ENCODE results near the gene CERT1.
"Not testable (repeated sequence)": the region's sequence is repeated elsewhere in the genome, so short reads cannot be mapped to it uniquely, and the experiment has no call there.

The CERT1 gene

DNA sequence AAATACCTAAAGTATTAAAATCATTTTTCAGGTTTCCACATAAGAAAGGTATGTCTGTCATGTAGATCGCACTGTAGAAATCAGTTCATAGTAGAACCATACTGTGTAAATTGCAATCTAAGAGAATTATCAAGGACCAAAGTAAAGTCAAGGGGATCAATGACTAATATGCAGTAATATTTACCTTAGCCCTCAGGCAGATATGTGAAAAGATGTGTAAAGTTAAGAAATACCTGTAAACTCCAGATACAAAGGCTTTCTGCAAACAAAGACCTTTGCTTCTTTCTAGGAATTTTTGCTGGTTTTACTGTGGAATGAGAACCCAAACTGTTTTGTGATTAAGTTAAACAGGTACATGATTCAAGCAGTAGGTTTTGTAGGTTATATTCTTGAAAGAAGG, 11.8 kb upstream of the CERT1 start:
- no peak for DNase-seq (ENCODE audit: low spot score)

DNA sequence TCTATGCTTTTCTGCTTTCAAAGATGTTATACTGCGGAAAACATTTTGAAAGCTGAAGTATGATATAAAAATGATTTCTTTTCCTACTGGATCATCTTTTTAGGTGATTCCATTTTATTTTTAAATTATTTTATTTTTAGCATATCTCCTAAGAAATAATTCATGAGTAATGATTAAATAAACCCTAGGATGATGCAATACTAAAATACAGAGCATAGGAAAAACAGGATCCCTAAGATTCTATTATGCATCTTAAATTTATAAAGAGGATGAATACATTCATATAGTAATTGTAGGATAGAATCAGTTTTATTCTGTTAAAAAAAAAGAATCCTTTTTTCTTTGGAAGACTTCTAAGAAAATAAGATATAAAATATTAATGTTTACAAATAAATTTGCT, 11.1 kb upstream of the CERT1 start:
- no peak for DNase-seq (ENCODE audit: low spot score)

DNA sequence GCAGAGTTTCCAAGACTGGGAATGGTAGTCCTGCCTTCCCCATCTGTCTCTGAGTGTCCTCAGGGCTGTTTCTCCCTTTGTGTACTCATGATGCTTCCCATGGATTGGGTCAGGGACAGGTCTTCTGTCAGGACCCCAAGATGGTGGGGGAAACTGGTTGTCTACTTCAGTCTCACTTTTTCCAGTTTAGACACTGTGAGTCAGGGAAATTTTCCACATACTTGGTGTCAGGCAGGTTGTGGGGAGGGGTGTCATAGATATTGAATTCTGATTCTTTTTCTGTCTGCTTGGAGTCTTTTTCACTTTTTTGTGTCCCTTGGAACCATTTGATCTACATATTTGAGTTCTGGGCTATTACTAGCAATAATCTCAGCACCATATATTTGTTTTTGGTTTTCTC, 10.6 kb upstream of the CERT1 start:
- DNase-seq (ENCODE audit: low spot score), result no peak

DNA sequence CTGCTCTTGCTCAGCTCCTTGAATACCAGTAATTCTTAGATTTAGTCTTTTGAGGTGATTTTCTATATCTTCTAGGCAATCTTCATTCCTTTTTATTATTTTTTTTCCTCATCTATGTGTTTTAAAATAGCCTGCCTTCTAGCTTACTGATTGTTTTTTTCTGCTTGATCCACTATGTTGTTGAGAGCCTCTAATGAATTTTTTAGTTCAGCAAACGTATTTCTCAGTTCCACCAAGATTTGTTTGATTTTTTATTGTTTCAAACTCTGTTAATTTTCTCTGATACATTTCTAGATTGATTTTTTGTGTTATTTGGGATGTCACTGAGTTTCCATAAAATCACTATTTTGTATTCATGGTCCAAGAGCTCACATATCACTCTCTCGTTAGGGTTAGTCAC, 9.8 kb upstream of the CERT1 start:
- DNase-seq (ENCODE audit: low spot score), result no peak

DNA sequence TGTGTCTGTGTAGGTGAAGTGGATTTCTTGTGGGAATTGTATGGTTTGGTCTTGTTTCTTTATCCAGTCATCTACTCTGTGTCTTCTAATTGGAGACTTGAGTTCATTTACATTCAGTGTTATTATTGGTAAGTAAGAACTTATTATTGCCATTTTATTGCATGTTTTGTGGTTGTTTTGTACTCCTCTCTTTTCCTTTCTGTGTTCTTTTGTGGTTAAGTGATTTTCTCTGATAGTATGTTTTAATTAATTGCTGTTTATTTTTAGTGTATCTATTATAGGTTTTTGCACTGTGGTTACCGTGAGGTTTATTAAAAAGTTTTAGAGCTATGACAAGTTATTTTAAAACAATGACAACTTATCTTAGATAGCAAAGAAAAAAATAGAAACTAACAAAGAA, 8.3 kb upstream of the CERT1 start:
- no peak for DNase-seq (ENCODE audit: low spot score)

DNA sequence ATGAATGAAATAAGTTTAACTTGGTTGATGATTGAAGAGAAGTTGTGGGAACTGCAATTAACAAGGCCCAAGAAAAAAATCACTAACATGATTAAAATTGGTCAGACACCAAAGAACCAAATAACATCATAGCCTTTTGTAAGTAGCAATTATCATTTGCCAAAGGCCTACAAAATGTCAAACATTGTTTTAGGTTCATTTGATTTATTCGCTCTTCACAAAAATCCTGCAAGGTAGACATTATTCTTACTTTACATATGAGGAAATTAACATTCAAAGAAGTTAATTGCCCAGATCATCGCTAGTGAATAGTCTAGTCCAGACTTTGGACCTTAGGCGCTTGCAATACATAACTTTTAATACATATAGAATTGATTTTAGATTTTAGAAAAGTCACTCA, 2.9 kb upstream of the CERT1 start:
- no peak for DNase-seq (ENCODE audit: low spot score)

DNA sequence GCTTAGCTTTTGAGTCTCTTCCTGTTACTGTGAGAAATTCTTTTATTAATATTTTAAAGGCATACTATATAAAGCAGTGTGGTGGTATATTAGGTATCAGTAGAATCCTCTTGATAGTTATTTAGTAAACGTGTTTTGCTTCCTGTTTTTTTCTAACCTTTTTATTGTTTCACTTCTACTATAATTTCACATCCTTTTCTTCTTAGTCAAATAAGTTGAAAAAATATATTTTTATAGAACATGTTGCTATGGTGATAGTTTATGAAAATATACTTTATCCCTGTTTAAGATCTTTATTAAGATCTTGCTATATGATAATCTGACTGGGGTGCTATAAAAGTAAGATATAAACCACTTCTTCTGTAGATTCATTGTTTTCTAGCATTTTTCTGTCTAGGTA, 2.4 kb upstream of the CERT1 start:
- no peak for DNase-seq (ENCODE audit: low spot score)

DNA sequence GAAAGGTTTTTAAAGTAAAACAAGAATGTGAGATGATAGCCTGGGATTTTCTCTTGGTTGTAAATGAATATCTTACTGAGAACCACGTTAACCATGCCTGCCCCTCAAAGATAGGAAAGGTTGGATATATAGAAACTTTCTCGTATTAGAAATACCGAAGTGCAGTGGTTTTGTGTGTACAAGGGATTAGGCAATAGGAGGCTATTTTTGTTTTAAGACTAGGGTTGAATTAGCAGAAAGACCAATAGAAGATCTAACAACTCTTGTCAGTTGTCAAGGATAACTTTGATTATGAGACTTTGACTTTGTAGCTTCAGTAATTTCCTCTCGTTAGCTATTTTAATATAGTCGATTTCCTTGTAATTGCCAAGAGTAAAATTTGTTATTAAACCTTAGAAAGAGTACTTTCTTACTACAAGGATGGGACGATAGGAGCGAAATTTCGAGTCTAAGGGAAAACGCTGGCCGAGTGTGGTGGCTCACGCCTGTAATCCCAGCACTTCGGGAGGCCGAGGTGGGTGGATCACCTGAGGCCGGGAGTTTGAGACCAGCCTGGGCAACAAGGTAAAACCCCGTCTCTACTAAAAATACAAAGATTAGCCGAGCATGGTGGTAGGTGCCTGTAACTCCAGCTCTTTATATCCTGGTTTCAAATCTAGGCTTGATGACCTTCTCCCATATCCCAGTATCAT, 1.1 kb upstream of the CERT1 start:
- no peak for DNase-seq (ENCODE audit: low spot score)

DNA sequence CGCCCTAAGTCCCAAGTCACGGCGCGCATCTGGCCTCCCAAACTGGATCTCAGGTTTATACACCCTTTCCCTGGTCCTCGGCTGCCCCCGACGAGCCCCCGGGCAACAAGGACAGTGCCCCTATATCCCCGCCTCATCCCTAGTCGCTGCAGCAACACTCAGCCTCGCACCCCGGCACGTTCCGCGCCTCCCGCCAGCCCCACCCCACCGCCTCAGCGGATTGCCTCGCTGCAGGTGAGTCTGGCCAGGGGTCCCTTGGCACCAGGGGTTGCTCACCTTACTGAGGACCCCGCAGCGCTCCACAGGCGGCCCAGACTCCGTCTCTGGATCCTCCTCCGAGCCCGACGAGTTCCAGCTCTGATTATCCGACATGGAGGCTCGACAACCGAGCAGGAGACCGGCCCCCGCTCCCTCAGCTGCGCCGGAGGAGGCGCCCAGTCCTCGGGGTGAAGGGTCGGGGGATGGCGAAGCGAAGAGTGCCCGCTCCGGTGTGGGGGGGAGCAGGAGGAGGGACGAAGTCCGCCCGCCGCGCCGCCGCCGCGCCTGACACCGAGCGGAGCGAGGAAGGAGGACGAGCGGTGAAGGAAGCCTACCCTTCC, 494 bp downstream of the CERT1 start:
- peak; percentile 51 for DNase-seq (ENCODE audit: low spot score)

DNA sequence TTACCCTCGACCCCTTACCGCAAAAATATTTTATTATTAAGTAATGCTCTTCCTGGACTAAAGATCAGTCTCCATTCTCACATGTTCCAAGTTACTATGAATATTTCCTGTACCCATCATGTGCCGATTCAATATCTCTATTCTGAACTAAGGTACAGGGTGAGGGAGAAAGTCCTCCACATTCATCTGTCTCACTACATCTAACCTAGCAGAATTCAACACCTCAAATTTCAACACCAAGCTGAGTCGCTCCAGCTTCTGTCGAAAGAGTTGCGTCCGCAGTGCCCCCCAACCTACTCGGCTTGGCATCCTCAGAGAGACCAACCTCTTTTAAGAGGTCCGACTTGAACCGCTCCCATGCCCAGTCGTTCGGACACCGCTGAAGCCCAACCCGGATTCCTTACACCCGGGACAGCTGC, 1.0 kb downstream of the CERT1 start:
- DNase-seq (ENCODE audit: low spot score), result no peak

DNA sequence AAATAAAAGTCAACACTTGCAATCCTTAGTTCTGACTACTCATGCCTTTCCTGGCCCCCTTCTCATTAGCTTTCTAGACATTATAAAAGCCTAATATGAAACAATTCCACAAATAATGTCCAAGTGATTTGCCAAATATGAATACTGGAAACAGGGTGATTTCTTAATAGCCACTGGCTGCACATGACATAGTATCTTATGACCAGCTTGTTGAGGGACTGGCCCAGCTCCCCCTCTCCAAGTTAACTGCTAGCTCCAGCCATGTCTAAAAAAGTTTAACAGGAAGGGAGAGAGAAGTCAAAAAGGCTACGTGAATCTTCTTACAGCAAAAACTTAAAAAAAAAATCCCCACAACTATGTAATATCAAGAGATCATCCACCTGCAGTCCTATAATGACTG, 1.5 kb downstream of the CERT1 start:
- peak; percentile 12 for DNase-seq (ENCODE audit: low spot score)

DNA sequence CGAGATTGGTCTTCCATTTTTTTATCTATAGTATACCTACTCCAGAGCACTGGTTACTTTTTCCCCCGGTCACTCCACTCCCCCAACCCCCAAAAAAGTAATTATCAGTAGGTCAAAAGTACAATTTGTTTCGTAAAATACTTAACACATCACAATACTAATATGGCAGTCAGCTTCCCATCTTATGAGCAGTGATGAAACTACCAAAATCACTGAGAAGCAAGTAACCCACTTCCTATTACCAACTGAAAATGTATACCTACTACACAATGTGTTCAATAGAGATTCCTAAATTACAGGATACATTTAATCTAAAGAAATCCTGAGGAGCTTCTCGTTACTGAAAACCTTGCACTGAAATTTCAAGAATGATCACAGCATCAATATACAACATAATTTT, 1.9 kb downstream of the CERT1 start:
- DNase-seq (ENCODE audit: low spot score), result no peak

DNA sequence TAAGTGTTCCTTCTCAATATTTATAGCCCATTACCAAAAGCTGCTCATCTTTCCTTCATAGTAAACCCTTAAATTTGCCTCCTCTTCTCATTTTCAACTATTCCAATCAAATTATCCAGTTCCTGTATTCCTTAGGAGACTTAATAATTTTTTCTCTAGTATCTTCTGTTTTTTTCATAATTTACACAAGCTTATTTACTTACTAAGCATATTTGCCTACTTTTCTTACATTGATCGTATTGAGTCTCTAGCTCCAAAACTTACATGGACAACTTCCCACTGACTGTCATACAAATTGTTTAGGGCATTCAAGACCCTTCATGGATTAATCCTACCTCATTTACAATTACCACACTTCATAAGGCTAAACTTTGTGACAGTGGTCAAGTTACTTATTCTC, 3.6 kb downstream of the CERT1 start:
- no peak for DNase-seq (ENCODE audit: low spot score)

DNA sequence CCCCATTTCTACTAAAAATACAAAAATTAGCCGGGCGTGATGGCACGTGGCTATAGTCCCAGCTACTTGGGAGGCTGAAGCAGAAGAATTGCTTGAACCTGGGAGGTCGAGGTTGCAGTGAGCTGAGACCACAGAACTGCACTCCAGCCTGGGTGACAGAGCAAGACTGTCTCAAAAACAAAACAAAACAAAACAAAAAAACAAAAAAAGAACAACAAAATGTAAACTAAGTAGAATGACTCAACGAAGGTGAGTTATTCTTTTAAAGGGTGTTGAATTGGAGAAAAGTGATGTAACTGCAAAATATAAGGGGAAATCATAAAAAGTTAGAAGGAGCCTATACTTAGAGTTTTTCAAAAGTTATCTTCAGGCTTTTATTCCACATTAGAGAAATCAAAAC, 6.3 kb downstream of the CERT1 start:
- not testable (repeated sequence) for DNase-seq (ENCODE audit: low spot score)

DNA sequence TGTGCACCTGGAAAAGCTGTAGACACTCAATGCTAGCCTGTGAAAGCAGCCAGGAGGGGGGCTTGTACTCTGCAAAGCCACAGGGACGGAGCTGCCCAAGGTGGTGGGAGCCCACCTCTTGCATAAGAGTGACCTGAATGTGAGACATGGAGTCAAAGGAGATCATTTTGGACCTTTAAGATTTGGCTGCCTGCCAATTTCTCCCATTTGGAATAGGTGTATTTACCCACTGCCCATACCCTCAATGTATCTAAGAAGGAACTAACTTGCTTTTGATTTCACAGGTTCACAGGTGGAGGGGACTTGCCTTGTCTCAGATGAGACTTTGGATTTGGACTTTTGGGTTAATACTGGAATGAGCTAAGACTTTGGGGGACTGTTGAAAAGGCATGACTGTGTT, 12.6 kb downstream of the CERT1 start:
- not testable (repeated sequence) for DNase-seq (ENCODE audit: low spot score)

DNA sequence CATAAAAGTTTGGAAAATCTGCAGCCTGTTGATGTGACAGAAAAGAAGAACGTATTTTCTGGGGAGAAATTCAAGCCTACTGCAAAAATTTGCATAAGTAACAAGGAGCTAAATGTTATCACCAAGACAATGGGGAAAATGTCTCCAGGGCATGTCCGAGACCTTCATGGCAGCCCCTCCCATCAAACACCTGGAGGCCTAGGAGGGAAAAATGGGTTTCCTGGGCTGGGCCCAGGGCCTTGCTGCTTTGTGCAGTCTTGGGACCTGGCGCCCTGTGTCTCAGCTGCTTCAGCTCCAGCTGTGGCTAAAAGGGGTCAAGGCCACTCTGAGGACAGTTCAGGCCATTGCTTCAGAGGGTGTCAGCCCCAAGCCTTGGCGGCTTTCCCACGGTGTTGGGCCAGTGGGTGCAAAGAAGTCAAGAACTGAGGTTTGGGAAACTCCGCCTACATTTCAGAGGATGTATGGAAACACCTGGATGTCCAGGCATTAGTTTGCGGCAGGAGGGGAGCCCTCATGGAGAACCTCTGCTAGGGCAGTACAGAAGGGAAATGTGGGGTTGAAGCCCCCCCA, 13.1 kb downstream of the CERT1 start:
- no peak for DNase-seq (ENCODE audit: low spot score)

DNA sequence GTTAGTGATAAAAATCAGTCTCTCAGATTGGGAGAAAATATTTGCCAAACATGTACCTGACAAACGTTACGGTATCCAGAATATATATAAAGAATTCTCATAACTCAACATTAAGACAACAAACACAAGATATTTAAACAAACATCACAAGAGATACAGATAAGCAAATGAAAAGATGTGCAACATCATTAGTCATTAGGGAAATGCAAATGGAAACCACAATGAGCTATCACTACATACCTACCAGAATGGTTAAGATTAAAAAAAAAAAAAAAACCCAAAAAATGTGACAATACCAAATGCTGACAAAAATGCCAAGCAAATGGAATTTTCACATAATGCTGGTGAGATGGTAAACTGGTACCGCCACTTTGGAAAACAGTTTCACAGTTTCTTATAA, 15.4 kb downstream of the CERT1 start:
- DNase-seq (ENCODE audit: low spot score), result no peak

DNA sequence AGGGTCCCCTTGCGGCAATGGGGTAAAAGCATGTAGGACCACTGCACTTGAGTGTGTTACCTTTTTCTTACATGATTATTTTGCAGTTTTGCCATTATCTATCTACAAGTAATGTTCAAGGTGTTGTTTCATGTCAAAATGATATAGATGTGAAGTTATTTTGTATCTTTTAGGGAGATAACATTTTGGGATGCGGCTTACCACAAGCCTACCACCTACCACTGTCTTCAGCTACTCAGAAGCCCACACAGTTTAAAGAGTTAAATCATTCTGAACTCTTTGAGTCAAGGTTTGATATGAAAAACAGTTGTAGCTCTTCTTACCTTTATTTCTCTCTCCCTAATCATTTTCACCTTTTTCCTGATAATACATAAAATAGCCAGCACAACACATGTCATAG, 19.8 kb downstream of the CERT1 start:
- DNase-seq (ENCODE audit: low spot score), result no peak

DNA sequence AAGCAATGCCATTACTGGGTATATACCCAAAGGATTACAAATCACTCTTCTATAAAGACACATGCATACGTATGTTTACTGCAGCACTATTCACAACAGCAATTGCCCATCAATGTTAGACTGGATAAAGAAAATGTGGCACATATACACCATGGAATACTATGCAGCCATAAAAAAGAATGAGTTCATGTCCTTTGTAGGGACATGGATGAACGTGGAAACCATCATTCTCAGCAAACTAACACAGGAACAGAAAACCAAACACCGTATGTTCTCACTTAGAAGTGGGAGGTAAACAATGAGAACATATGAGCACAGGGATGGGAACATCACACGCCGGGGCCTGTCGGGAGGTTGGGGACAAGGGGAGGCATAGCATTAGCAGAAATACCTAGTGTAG, 21.6 kb downstream of the CERT1 start:
- not testable (repeated sequence) for DNase-seq (ENCODE audit: low spot score)

DNA sequence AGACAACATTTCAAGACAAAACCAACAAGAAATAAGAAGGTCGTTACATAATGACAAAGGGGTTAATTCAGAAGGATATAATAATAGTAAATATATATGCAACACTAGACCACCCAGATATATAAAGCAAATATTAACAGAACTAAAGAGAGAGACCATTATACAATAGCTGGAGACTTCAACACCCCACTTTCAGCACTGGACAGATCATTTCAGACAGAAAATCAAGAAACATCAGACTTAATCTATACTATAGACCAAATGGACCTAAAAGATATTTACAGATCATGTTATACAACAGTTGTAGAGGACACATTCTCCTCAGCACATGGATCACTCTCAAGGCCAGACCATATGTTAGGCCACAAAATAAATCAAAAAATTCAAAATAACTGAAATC, 26.8 kb downstream of the CERT1 start:
- DNase-seq (ENCODE audit: low spot score), result no peak

DNA sequence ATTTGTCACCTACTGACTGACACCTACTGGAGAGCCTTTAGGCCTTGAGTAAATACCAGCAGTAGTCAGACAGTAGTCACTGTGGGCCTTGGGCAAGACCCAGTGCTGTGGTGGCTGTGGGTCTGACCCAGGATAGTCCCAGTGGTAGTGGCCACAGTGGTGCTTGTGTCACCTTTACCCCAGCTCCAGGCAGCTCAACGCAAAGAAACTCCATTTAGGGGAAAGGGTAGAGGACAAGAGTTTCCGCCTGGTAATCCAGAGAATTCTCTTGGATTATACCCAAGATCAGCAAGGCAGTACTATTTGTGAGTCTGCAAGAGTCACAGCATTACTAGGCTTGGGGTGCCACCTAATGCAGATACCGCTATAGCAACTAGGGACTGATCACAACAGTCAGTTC, 28.9 kb downstream of the CERT1 start:
- no peak for DNase-seq (ENCODE audit: low spot score)

DNA sequence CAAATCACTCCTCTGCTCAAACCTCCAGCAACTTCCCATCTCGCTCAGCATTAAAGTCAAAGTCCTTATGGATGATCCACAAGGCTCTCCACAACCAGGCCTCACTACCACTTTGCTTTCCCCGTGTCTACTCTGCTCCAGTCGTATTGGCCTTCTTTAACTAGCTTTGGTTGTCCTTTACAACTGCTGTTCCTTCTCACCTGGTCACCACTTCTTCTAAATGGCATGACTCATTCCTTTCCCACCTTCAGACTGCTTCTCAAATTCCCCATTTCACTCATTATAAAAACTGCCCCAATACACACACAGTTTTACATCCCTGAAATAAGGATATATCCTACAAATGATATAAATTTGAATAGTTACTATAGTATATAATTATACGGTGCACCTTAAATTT, 30.4 kb downstream of the CERT1 start:
- no peak for DNase-seq (ENCODE audit: low spot score)

DNA sequence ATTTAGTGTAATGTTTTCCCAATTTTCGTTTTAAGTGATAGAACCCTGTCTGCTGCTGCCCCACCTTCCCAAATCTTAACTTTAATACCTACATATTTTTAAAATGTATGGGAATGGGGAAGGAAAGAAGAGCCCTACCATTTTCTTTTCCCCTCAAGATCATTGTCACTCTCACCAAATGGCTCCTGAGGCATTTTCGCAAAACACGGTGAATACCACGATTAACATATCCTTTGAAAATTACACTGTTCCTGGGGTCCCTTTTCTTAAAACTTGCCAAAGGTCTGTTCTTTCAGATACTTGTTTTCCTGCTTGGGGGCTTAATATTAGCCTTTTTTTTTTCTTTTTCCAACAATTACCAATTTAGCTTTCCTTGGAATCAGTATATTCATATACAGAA, 36.1 kb downstream of the CERT1 start:
- no peak for DNase-seq (ENCODE audit: low spot score)

DNA sequence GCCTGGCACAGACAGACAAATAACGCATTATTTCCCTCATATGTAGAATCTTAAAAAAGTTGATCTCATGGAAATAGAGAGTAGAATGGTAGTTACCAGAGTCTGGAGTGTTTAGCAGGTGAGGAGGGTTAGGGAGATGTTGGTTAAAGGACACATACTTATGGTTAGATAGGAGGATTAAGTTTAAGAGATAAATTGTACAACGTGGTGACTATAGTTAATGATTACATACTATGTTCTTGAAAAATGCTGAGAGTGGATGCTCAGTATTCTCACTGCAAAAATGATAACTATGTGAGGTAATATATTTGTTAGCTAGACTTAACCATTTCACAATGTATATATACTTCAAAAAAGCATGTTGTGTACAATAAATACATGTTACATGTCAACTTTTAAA, 38.0 kb downstream of the CERT1 start:
- DNase-seq (ENCODE audit: low spot score), result no peak

Data from Ammon's horn (tissue), 1 donor.